Erythroblast (primary cell): ENCODE data around the gene SUSD3.

Source experiments
- GATA1 ChIP-seq: IDR thresholded peaks from 2 replicates; pipeline ENCODE4 v1.6.1; 2011; ENCODE audit warnings: low read depth, mild to moderate bottlenecking, control low read depth, low read length, moderate library complexity
- POLR2A ChIP-seq: IDR thresholded peaks from 2 replicates; pipeline ENCODE4 v1.6.1; 2011; ENCODE audit warnings: mild to moderate bottlenecking, low read length

- TF ChIP-seq POLR2A (no peak), GATA1 (no peak)
Observed at GRCh38 chr9:93022066-93022465, 36.4 kb upstream of the SUSD3 start.
